ENCODE measurements around the gene INO80C.

DNA sequence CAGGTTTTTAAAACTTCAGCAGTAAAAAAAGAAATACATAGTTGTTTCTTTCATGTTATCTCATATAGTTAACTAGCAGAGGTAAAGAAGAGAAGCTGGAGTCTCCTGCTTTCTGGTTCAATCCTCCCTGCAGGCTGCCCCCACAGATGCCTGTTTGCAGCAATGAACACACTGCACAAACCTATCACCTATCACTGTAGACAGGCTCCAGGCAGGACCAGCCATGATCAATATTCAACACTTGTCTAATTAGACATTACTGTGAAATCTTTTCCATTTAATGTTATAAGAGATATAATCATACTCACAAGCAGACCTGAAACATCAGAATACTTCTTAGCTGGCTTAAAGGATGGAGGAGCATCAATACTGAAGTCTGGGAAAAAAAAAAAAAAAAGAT is 19.8 kb downstream of the INO80C start:
- TF ChIP-seq POLR2A (IDR thresholded peaks at IDR 0.05), result no peak
- TF ChIP-seq, protein P1, sequence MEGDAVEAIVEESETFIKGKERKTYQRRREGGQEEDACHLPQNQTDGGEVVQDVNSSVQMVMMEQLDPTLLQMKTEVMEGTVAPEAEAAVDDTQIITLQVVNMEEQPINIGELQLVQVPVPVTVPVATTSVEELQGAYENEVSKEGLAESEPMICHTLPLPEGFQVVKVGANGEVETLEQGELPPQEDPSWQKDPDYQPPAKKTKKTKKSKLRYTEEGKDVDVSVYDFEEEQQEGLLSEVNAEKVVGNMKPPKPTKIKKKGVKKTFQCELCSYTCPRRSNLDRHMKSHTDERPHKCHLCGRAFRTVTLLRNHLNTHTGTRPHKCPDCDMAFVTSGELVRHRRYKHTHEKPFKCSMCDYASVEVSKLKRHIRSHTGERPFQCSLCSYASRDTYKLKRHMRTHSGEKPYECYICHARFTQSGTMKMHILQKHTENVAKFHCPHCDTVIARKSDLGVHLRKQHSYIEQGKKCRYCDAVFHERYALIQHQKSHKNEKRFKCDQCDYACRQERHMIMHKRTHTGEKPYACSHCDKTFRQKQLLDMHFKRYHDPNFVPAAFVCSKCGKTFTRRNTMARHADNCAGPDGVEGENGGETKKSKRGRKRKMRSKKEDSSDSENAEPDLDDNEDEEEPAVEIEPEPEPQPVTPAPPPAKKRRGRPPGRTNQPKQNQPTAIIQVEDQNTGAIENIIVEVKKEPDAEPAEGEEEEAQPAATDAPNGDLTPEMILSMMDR (IDR thresholded peaks at IDR 0.05), result no peak
